Measurements from ENCODE around the gene SGO1. TPM values are rescaled to one million over a fixed set of nuclear protein-coding genes. Genes with fewer than 3 reads are reported as not detected.
"Not testable (repeated sequence)": the region's sequence is repeated elsewhere in the genome, so short reads cannot be mapped to it uniquely, and the experiment has no call there.

The SGO1 gene
- total RNA-seq, 2 experiments from 2014 or later = 25.6 to 26.5 TPM

- no peaks in the 10 kb centered on the region for H3K4me1 Mint-ChIP-seq (ENCODE audit: low read depth)
- POLR2A ChIA-PET = no interaction called here
- H3K4me3 Mint-ChIP-seq = no peak overlapping the region
- TF ChIP-seq CTCF (IDR thresholded peaks at IDR 0.05) = no peak
- H3K27me3 Mint-ChIP-seq = no peaks in the 10 kb centered on the region
- H3K27ac Mint-ChIP-seq = no peak overlapping the region
- ATAC-seq = no peak
- intact Hi-C loops (cut with micrococcal nuclease) = no loop called here
- H3K36me3 Mint-ChIP-seq (ENCODE audit: low read depth) = no peaks in the 10 kb centered on the region
- CTCF ChIA-PET = no interaction called here
- H3K9me3 Mint-ChIP-seq = no peaks in the 10 kb centered on the region
- no peak for DNase-seq
Measured at GRCh38 chr3:20225769-20226168, 39.8 kb upstream of the SGO1 start.

DNA sequence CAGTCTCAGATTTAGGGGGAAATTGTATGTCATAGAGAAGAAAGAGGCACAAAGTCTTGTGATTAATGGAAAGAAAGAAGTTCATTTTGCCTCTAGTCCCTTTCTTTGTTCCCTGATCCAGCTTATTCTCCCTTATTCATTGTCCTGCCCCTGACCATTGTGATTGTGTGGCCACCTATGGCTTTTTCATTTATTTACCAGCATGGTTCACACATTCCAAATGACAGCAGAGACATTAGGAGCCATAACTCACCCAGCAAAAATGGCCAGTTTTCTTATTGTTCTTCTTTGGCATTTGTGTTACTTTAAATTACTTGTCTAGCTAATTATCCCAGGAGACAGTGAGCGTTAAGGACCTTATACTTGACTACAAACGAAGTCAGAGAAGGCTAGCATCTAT, 36.3 kb upstream of the SGO1 start:
- H3K27me3 Mint-ChIP-seq = no peaks in the 10 kb centered on the region
- no peak for TF ChIP-seq CTCF (IDR thresholded peaks at IDR 0.05)
- H3K4me1 Mint-ChIP-seq (ENCODE audit: low read depth) = no peaks in the 10 kb centered on the region
- DNase-seq (no peak), ATAC-seq (no peak)
- H3K27ac Mint-ChIP-seq = no peak overlapping the region
- ChIA-PET CTCF (no interaction called here), POLR2A (no interaction called here)
- H3K9me3 Mint-ChIP-seq = no peaks in the 10 kb centered on the region
- H3K4me3 Mint-ChIP-seq = no peak overlapping the region
- no peaks in the 10 kb centered on the region for H3K36me3 Mint-ChIP-seq (ENCODE audit: low read depth)
- intact Hi-C loops (cut with micrococcal nuclease) = no loop called here

DNA sequence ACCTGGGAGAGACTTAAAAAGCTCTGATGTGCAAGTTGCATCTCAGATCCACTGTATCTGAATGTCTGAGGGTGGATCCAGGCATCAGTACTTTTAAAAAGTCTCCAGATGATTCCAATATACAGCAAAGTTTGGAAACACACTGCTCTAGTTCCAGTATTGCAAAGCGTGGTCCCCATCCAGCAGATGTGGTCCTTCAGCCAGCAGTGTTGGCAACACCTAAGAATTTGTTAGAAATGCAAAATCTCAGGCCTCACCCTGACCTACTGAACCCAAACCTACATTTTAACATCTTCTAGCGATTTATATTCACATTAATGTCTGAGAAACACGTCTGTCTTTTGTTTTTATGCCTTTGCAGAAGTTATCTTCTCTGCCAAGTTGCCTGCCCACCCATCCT, 32.2 kb upstream of the SGO1 start:
- intact Hi-C loops (cut with micrococcal nuclease) = no loop called here

GRCh38 chr3:20215636-20216035, 29.6 kb upstream of the SGO1 start:
- Mint-ChIP-seq H3K27me3 (peaks cover 2% of the 10 kb centered on the region), H3K27ac (no peak overlapping the region), H3K4me1 (ENCODE audit: low read depth) (no peaks in the 10 kb centered on the region), H3K36me3 (ENCODE audit: low read depth) (no peaks in the 10 kb centered on the region), H3K9me3 (no peaks in the 10 kb centered on the region), H3K4me3 (no peak overlapping the region)
- POLR2A ChIA-PET = no interaction called here
- CTCF ChIA-PET = no interaction called here
- intact Hi-C loops (cut with micrococcal nuclease) = no loop called here
- ATAC-seq (no peak), DNase-seq (no peak)
- no peak for TF ChIP-seq CTCF (IDR thresholded peaks at IDR 0.05)

More for the DNA sequence above, 32.2 kb upstream of the SGO1 start:
- no peak overlapping the region for H3K4me3 Mint-ChIP-seq
- ChIA-PET POLR2A (no interaction called here), CTCF (interaction anchor here (0.8 kb wide), 1 partner anchor 11 kb away, joined by 3 read pairs; no protein-coding TSS in a partner anchor)
- no peak for DNase-seq
- no peak for ATAC-seq
- no peak for TF ChIP-seq CTCF (IDR thresholded peaks at IDR 0.05)
- H3K9me3 Mint-ChIP-seq = no peaks in the 10 kb centered on the region
- no peak overlapping the region for H3K27ac Mint-ChIP-seq
- no peaks in the 10 kb centered on the region for H3K4me1 Mint-ChIP-seq (ENCODE audit: low read depth)
- peaks cover 2% of the 10 kb centered on the region for H3K27me3 Mint-ChIP-seq
- H3K36me3 Mint-ChIP-seq (ENCODE audit: low read depth) = no peaks in the 10 kb centered on the region

DNA sequence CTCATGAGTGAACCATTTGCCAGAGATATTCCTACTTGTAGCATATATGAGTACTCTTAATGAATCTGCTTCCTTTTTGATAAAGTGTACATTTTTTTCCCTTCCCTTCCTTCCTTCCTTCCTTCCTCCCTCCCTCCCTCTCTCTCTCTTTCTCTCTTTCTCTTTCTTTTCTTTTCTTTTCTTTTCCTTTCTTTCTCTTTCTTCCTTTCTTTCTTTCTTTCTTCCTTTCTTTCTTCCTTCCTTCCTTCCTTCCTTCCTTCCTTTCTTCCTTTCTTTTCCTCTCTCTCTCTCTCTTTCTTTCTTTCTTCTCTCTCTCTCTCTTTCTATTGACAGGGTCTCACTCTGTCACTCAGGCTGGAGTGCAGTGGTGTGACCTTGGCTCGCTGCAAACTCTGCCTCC, 27.5 kb upstream of the SGO1 start:
- H3K4me3 Mint-ChIP-seq; CTCF ChIA-PET; POLR2A ChIA-PET; H3K9me3 Mint-ChIP-seq; ATAC-seq; intact Hi-C loops (cut with micrococcal nuclease); DNase-seq; H3K4me1 Mint-ChIP-seq (ENCODE audit: low read depth); H3K27ac Mint-ChIP-seq; H3K36me3 Mint-ChIP-seq (ENCODE audit: low read depth); H3K27me3 Mint-ChIP-seq: not testable (repeated sequence)

- H3K4me3 Mint-ChIP-seq; ATAC-seq; H3K36me3 Mint-ChIP-seq (ENCODE audit: low read depth); H3K27ac Mint-ChIP-seq; H3K4me1 Mint-ChIP-seq (ENCODE audit: low read depth); POLR2A ChIA-PET; DNase-seq; CTCF ChIA-PET; intact Hi-C loops (cut with micrococcal nuclease); H3K27me3 Mint-ChIP-seq: not testable (repeated sequence)
- peaks cover 11% of the 10 kb centered on the region for H3K9me3 Mint-ChIP-seq
Measured at GRCh38 chr3:20207945-20208344, 21.9 kb upstream of the SGO1 start.

DNA sequence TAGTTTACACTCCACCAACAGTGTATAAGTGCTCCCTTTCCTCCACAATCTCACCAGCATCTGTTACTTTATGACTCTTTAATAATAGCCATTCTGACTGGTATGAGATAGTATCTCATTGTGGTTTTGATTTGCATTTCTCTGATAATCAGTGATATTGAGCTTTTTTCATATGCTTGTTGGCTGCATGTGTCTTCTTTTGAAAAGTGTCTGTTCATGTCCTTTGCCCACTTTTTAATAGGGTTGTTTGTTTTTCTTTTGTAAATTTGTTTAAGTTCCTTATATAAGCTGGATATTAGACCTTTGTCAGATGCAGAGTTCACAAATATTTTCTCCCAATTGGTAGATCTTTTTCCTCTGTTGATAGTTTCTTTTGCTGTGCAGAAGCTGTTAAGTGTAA, 19.9 kb upstream of the SGO1 start:
- H3K36me3 Mint-ChIP-seq (ENCODE audit: low read depth); DNase-seq; ATAC-seq; H3K27me3 Mint-ChIP-seq; CTCF ChIA-PET; H3K4me1 Mint-ChIP-seq (ENCODE audit: low read depth); H3K4me3 Mint-ChIP-seq; H3K27ac Mint-ChIP-seq; intact Hi-C loops (cut with micrococcal nuclease); POLR2A ChIA-PET: not testable (repeated sequence)
- H3K9me3 Mint-ChIP-seq = peaks cover 11% of the 10 kb centered on the region

Data from activated CD8-positive, alpha-beta T cell treated with anti-CD3 and anti-CD28 coated beads for 36 hours (primary cell).